Esophagus (tissue), 2 donors: ENCODE results near the gene ARMH3. TPM values are rescaled to one million over a fixed set of nuclear protein-coding genes. Genes with fewer than 3 reads are reported as not detected.

ENCODE experiments used
- H3K27ac ChIP-seq, 2 donors: one replicate each; pipeline ENCODE4 v1.5.1; 2013; ENCODE audit warnings: low read depth in 2 of 2, mild to moderate bottlenecking in 2 of 2, inconsistent platforms in 1 of 2, low read length in 1 of 2, moderate library complexity in 1 of 2
- H3K27me3 ChIP-seq, 2 donors: one replicate each; pipeline ENCODE4 v1.6.1; 2013; ENCODE audit warnings: low read length in 2 of 2, control low read depth in 1 of 2, mild to moderate bottlenecking in 1 of 2; ENCODE audit not compliant: insufficient read depth in 2 of 2, control insufficient read depth in 1 of 2
- H3K36me3 ChIP-seq, 2 donors: one replicate each; pipeline ENCODE4 v1.6.1; 2013; ENCODE audit warnings: low read length in 1 of 2; ENCODE audit not compliant: control insufficient read depth in 2 of 2, insufficient read depth in 2 of 2
- H3K4me1 ChIP-seq, 2 donors: one replicate each; pipeline ENCODE4 v1.6.1; 2013; ENCODE audit warnings: low read length in 1 of 2; ENCODE audit not compliant: control insufficient read depth in 2 of 2, insufficient read depth in 2 of 2
- H3K4me3 ChIP-seq, 2 donors: one replicate each; pipeline ENCODE4 v1.5.1; 2013; ENCODE audit warnings: low read length in 2 of 2, mild to moderate bottlenecking in 2 of 2, low read depth in 1 of 2, moderate library complexity in 1 of 2
- H3K9me3 ChIP-seq, 2 donors: one replicate each; pipeline ENCODE4 v1.6.1; 2013; ENCODE audit warnings: mild to moderate bottlenecking in 2 of 2, low read depth in 1 of 2, low read length in 1 of 2, moderate library complexity in 1 of 2; ENCODE audit not compliant: control insufficient read depth in 2 of 2, insufficient read depth in 1 of 2
- WGBS, 2 donors: extraction: QIAGEN DNeasy Blood & Tissue Kit; methylation state at CpG; one replicate each; pipeline ENCODE4 v1.1.7; 2013; 5-methylcytosine and 5-hydroxymethylcytosine counted together
- polyA plus RNA-seq, 2 donors: library from polyadenylated mRNA; stranded (reverse); fragments of 200-250 nt; gene quantifications; one replicate each; pipeline ENCODE4 v1.2.3, GENCODE V29; 2013
- donor health status: healthy with polysubstance abuse.
- donor health status: Bipolar disorder and iron deficiency.

ARMH3 gene
- polyA plus RNA-seq, 2 donors: 13.1 to 16.3 TPM

DNA sequence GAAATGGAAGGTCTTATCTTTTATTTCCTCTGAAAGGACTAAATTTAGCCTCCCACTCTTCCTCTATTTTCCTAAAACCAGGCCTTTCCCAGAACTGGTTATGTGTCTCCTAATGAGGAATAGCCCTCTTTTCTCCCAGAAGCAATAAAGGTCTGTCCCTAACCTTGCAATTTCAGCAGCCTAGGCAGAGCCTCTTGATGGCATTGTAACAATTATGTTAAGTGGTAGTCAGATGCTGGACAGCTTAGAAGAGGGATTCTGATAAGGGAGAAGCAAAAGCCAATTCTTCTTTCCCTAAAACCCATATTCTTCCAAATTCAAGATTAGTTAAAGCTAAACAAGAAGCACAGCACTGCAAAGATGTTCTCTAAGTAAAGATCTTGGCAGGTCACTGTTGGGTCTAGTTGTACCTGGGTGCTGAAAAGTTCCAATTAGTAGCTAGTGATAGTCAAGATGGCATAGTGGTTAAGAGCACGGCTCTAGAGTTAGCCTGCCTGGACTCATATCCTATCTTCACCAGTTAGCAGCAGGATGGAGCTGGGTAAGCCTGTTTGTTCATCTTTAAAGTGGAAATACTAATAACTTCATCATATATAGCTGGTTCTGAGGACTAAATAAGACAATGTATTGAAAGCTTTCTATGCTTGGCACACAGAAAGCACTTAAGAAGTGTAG is 198.0 kb downstream of the ARMH3 start:
- no peaks in the 10 kb centered on the region for H3K36me3 ChIP-seq
- WGBS, 2 donors: 36 to 88% methylated on average over 1 of the region's 1 CpG
- no peaks in the 10 kb centered on the region for H3K27me3 ChIP-seq
- H3K4me1 ChIP-seq: no peaks in the 10 kb centered on the region
- H3K4me3 ChIP-seq: no peak overlapping the region
- no peak overlapping the region for H3K27ac ChIP-seq
- no peaks in the 10 kb centered on the region for H3K9me3 ChIP-seq

DNA sequence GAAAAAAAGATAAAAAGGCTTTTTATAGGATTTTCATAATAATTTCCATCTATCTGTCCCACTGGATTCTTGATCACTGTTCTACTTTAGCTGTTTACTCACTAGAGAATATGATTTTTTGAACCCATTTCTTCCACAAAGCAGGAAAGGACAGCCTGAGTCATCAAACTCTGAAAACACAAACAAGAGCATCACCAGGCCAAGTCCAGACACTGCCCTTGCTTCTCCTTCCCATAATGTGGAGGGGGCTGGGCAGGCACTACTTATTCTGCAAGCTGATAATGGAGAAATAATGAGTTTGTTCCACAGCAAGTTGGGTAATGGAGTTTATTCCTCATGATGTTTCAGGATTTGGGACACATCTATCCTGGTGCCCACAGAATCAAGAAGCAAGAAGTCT is 199.3 kb downstream of the ARMH3 start:
- no peak overlapping the region for H3K4me3 ChIP-seq
- H3K27me3 ChIP-seq: no peaks in the 10 kb centered on the region
- no peaks in the 10 kb centered on the region for H3K36me3 ChIP-seq
- H3K4me1 ChIP-seq: no peaks in the 10 kb centered on the region
- no peak overlapping the region for H3K27ac ChIP-seq
- H3K9me3 ChIP-seq: no peaks in the 10 kb centered on the region

DNA sequence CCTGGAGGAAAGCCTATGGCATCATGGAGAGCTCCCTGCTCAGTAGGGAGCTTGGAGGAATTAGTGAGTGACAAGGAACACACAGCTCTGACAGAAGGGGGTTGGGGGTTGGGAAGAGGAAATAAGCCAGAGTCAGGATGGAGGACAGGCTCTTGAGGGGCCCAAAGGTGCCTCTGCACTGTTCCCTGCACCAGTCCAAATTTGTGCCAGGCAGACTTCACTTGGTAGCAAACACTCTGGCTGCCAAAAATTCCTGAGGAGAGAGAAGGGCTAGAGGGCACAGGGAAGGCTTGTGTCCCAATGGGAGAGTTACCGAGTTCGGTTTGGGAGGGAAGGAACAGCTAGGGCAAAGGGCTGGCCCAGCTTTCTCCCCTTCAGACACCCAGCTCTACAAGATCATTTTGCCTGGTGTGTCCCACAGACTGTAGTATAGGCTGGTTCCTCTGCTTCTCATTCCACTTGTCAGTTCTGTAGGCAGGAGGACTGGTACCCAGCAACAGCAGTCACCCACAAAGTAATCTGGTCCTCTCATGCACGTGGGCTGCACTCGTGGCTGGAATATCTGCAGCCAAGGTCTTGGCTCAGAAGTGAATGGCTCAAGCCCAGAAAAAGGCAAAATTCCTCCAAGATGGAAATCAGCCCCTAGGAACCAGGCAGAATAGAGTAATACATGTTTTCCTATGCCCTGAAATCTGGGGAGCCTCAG is 204.4 kb downstream of the ARMH3 start:
- H3K9me3 ChIP-seq: no peaks in the 10 kb centered on the region
- no peak overlapping the region for H3K4me3 ChIP-seq
- peaks cover 4 to 11% of the 10 kb centered on the region in 2 donors for H3K36me3 ChIP-seq
- no peak overlapping the region for H3K27ac ChIP-seq
- peaks cover 0 to 3% of the 10 kb centered on the region in 2 donors for H3K4me1 ChIP-seq
- WGBS, 2 donors: 77 to 91% methylated on average over 4 of the region's 4 CpGs
- no peaks in the 10 kb centered on the region for H3K27me3 ChIP-seq

DNA sequence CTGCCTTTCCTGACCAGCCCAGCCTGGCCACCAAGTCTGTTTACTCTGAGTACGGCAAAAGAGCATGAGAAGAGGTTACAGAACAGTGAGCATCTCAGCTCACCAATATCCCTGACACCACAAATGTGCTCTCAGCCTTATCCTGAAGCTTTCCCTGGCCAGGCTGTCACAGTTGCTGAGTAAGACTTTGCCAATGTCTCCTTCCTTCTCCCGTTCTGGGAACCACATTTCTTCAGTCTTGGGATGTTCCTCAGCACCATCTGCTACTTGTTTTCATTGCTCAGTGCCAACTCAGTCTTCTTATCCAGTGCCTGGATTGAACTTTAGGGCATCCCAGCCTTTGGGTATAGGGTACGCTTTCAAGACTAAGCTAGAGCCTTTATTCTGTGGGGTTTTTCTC is 205.2 kb downstream of the ARMH3 start:
- Histone ChIP-seq H3K4me3 (no peak overlapping the region), H3K9me3 (no peaks in the 10 kb centered on the region), H3K36me3 (peaks cover 4 to 11% of the 10 kb centered on the region in 2 donors), H3K4me1 (peaks cover 0 to 3% of the 10 kb centered on the region in 2 donors), H3K27me3 (no peaks in the 10 kb centered on the region), H3K27ac (no peak overlapping the region)
- WGBS, 2 donors: 89 to 91% methylated on average over 3 of the region's 3 CpGs

DNA sequence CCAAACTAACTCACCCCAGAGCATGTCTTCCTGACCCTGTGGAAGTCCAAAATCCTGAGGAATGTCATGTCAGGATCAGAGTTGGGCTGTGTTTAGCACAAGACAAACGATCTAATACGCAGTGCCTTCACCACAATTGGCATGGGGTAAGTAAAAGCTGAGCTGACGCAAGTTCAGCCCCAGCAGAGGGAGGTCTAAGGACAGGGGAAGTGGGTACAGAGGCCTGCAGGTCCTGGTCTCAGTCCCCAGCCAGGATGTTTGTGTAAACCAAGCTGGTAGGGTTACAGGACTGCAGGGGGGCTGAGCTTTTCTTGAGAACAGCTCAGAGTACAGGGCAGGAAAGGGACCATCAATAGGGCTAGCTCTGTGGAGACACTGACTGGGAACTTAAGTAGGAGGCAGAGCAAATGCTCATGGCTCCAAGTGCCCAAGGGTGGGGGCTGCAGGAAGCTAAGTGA is 207.1 kb downstream of the ARMH3 start:
- Histone ChIP-seq H3K36me3 (peaks cover 4 to 11% of the 10 kb centered on the region in 2 donors), H3K27me3 (no peaks in the 10 kb centered on the region), H3K4me1 (peaks cover 0 to 4% of the 10 kb centered on the region in 2 donors), H3K4me3 (no peak overlapping the region), H3K27ac (no peak overlapping the region), H3K9me3 (no peaks in the 10 kb centered on the region)
- 68 to 76% methylated on average over 3 of the region's 3 CpGs for WGBS, 2 donors

DNA sequence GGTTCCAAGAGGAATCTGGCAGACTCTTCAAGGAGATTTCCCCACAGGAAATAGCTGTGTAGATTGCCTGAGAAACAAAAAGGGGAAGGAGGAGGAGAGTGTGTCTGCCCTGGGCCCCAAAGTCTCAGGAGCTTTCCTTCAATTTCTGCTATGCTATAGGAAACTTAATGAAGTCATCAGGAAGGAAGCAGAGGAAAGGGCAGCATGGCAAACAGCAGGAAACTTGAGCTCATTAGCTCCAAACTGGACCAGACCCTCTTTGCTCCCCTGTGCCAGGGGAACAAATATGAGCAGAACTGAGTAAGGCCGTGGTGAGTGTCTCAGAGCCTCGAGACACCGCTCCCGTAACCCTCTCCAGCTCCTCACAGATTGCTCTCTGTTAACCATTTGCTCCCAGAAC is 207.6 kb downstream of the ARMH3 start:
- 69% methylated on average over 4 of the region's 4 CpGs for WGBS, 2 donors
- H3K4me3 ChIP-seq: no peak overlapping the region
- no peaks in the 10 kb centered on the region for H3K9me3 ChIP-seq
- H3K4me1 ChIP-seq: peaks cover 0 to 9% of the 10 kb centered on the region in 2 donors
- no peaks in the 10 kb centered on the region for H3K27me3 ChIP-seq
- peaks cover 4 to 11% of the 10 kb centered on the region in 2 donors for H3K36me3 ChIP-seq
- H3K27ac ChIP-seq: no peak overlapping the region

DNA sequence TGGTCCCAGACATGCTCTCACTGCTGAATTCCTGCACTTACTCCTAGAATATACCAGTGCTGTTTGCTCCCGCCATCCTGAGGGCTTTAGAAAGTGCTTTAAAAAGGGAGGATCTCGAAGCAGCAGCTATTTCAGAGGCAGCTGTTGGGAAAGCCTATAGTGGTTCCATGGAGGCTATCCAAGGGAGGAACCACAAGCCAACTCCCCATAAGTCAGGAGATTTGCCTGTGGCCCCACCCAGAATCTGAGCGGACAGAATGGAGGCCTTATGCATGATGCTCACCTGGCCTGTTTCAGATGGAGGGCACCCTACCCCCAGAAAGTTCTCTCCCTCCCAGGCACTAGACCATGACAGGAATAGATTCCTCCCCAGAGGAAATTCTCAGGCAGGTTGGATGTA is 210.1 kb downstream of the ARMH3 start:
- WGBS, 2 donors: 89 to 90% methylated on average over 3 of the region's 3 CpGs
- Histone ChIP-seq H3K27me3 (no peaks in the 10 kb centered on the region), H3K9me3 (no peaks in the 10 kb centered on the region), H3K36me3 (peaks cover 4 to 9% of the 10 kb centered on the region in 2 donors), H3K27ac (no peak overlapping the region), H3K4me1 (peaks cover 3 to 14% of the 10 kb centered on the region in 2 donors), H3K4me3 (no peak overlapping the region)

DNA sequence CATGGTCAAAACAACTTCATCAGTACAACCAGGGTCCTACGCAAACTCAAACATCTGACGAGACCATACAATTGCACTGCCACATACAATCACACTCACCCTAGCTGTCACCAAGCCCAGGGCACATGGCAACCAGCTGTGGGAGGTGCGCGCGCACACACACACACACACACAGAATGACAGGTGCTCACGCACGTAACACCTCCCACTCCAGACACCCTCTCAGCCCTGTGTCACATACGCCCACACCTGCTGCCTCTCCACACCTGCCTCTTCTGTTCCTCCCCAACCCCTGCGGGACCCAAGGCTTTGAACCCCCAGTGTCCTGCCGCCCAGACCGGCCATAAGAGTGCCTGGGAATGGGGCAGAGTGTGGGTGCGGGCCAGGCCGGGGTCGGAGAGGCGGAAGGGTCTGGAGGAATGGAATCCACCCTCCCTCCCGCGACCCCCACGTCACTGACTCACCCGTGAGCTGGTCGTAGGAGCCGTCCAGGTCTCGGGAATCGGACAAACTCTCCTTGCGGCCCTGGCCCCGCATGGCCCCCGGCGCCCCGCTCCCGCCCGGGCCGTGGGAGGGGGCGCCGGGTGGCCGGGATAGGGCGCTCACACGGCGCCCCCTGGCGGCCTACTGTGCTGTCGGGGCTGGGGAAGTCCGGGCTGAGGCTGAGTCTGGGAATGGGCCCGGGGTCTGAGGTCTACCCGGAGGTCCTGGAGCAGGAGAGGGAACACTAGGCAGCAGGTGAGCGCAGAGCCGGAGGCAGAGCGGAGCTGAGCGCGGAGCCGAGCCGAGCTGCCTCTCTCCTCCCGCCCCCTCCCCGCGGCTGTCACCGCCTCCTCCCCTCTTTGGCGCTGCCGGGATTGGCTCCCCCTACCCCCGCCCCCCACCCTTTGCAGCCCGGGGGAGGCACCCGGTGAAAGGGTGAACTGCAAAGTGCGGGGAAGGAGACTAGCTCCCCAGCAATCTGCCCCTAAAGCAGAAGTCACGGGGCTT is 212.6 kb downstream of the ARMH3 start, which contains the start of gene KCNIP2:
TSS of gene KCNIP2 (minus strand) at position 769 of the 990 bp plus-strand sequence. CDS start at position 537, 232 bp downstream.
- WGBS, 2 donors: 37% methylated on average over 39 to 60 of the region's 60 CpGs
- Histone ChIP-seq H3K27ac (no peak within 1 kb of the TSS), H3K27me3 (no peaks in the 10 kb centered on the region), H3K4me1 (peaks cover 12 to 20% of the 10 kb centered on the region in 2 donors), H3K9me3 (no peaks in the 10 kb centered on the region), H3K36me3 (peaks cover 0 to 6% of the 10 kb centered on the region in 2 donors), H3K4me3 (no peak within 1 kb of the TSS)

DNA sequence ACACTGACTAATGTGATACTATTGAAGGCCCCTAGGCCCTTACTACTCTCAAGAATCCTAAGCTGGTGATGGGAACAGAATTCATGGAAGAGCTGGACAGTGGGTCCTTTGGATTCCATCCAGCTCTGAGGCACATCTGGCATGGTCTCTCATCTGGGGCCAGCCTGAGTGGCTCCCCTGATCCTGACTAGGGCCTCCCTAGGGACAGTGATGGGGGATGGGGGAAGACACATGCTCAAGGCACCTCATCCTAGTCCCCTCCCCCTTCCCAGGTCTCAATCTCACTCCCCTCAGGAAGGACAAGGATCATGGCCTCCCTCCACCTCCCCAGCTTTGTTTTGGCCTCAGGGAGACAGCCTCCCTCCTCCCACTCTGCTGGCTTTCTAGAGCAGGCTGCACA is 214.1 kb downstream of the ARMH3 start:
- H3K36me3 ChIP-seq: peaks cover 0 to under 1% of the 10 kb centered on the region in 2 donors
- H3K27me3 ChIP-seq: no peaks in the 10 kb centered on the region
- H3K27ac ChIP-seq: no peak overlapping the region
- no peaks in the 10 kb centered on the region for H3K9me3 ChIP-seq
- H3K4me3 ChIP-seq: no peak overlapping the region
- H3K4me1 ChIP-seq: peaks cover 12 to 20% of the 10 kb centered on the region in 2 donors
